ENCODE measurements around the gene NPAS3.

The NPAS3 gene

DNA sequence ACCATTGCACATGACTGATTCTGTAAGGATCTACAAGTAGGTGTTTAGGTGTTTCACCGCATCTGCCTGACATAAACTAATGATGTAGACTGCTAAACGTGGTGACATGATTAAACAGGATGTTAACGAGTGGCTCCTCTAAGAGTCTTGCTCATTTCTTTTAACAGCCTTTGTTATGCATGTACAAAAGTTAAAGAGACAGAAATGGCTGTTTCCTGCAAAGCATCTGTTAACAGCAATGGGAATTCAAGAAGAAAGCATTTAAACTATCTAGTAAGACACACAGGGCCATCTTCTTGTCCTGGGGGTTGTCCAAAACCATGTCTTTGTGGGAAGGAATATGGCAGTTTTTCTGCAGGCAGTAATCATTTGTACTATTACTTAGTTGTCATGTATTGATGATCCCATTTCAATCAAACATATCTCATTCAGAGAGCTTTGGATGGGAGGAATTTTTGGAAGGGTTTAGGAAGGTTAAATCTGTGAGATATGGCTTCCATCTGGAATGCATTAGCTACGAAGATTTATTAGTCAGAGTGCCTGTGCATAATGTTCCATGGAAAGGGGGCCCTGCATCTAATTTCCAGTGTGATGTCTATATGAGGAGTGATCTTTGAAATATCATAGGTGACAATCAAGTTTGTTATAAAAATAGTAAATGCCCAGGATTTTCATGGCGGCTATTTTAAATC lies 517.1 kb downstream of the NPAS3 start:
- in situ Hi-C loops (cut with HindIII; ENCODE audit: low sequenced_read_pairs) = no loop called here

DNA sequence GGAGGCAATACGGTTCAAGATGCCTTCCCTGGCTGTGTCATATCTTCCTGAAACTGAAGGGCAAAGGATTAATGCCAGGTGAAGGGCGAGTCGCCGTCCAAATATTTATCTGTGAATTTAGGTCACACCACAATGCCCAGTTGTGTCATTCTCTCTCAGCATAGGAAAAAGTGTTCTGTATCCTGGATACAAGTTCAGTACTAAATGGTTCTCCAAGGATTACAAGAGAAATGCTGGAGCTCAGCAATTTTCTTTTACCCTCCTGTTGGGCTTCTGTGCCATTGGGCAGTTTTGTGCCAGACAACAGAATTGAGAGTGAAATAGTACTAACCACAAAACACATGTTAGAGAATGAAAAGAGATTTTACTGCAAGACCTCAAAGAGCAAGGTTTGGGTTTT lies 518.3 kb downstream of the NPAS3 start:
- in situ Hi-C loops (cut with HindIII; ENCODE audit: low sequenced_read_pairs) = no loop called here

DNA sequence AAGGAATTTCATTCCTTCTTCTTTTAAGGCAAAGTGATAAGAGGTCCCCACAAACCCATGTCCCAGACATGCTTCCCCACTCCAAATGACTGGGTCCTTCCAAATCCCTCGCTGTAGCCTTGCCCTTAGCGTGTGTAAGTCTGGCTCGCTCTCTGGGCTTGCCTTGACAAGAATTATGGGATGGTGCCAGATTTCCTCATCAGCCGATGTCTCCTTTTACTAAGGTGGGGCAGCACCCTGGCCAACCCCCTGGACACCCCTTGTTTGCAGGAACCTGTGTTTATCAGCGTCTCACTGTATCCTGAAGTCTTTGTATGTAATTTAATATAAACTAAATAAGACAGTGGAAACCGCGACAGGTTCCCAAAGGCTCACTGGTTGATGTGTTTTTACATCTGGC lies 518.9 kb downstream of the NPAS3 start:
- in situ Hi-C loops (cut with HindIII; ENCODE audit: low sequenced_read_pairs) = no loop called here

DNA sequence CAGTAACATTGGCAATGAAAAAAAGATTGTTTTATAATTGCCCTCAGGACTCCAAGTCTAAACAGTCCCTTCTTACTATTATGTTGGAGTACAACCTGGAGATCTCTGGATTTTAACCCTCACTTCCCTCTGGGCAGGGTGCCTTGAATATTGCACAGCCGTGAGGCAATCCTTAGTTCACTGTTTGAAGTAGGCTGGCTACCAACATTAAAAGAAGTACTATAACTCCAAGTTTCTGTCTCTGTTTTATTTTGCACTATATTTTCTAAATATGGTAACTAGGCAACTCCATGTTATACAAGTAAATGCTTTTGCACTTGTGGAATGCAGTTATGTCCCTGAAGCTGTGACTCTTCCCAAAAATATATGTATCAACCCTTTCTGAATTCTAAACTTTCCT lies 521.5 kb downstream of the NPAS3 start:
- in situ Hi-C loops (cut with HindIII; ENCODE audit: low sequenced_read_pairs) = no loop called here

DNA sequence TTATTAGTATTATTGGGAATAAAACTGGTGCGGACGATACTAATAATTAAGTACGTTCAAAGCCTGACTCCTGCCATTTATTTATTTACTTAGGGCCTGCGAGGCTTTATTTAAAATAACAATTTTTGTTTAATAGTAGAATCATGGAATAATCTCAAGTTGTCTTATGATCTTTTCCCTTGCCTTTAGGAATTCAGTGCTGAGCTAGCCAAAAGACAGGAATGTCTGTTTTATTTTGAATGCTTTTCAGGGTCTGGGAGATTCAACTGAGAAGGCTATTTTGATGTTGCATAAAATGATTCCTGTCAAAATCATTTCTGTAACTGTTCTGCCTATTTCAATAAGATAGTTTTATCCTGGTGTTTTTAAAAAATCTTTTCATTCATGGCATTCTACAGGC lies 522.4 kb downstream of the NPAS3 start:
- in situ Hi-C loops (cut with HindIII; ENCODE audit: low sequenced_read_pairs) = no loop called here

DNA sequence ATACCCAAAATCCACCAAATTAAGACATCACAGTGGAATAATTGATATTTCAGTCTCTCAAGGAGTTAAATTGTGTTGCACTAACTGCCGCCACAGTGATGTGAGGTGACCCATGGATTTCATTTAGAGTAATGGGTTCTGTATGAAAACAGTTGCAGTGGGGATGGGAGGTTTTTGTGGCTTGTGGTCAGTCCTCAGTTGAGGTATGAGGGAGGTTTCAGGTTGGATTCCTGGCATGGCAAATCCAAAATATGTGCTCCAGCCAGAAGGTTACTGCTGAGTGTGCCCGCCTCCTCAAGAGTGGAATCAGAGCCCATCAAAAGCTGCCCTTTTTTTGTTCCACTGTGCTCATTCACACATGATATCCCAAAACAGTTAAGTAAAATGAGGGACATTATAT lies 525.1 kb downstream of the NPAS3 start:
- in situ Hi-C loops (cut with HindIII; ENCODE audit: low sequenced_read_pairs) = no loop called here

DNA sequence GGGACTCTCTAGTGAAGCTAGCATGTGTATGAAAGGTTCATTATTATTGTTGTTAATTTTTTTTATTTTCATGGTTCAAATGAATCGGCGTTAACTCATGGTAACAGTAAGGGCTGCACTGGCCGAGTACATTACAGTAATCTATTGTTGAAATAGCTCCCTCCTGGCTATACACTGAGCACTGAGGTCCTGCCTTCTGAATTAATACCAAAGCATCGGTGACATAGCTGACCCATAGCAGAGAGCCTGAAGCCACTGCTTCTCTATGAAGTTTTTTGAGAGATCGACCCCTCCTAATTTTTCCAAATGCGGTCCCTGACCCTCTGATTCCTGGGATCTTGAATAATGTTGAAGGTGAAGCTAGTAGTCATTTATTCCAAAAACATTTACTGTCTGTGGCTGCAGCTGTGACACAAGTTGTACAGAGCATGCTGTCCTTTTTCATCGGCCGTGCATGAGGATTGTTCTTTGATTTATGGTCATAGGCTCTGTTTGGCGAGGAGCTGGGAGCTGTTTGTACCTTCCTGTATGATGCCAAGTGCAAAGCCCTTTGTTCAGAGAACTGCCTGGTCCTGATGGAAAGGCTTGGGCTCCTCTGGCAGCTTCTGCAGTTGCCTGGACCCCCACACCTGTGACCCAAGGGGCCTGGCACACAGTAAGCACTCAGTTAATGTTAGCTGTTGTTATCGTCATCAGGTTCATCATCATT lies 525.7 kb downstream of the NPAS3 start:
- in situ Hi-C loops (cut with HindIII; ENCODE audit: low sequenced_read_pairs) = no loop called here

DNA sequence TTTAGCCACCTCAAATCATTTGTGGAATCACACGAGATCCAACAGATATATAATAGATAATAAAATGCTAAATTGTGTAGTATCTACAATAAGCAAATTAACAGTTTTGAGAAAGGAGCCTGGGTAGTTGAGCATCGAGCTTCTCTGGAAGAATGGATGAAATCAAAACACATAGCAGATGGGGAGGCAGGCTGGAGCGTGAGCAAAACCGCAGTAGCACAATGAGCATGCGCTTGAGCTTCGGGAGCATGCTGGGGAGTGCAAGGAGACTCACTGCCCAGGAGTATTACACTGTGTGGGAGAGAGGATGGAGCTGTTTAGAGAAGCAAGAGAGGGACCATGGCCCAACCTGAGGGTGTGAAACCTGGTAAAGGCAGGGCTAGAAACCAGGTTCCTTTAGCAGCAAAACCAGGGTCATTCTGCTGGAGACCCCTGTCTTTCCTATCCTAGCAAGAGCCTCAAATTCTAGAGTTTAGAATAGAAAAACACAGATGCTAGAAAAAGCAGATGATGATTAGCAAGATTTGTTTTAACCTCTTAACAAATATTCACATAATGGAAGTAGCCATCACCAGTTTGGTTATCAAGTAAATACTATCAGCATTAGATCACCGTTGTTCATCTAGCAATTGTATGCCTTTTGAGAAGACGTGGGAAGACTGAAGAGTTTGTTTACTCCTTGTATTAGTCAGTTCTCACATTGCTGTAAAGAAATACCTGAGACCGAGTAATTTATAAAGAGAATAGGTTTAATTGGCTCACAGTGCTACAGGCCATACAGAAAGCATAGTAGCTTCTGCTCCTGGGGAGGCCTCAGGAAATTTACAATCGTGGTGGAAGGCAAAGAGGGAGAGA lies 527.4 kb downstream of the NPAS3 start:
- in situ Hi-C loops (cut with HindIII; ENCODE audit: low sequenced_read_pairs) = no loop called here

DNA sequence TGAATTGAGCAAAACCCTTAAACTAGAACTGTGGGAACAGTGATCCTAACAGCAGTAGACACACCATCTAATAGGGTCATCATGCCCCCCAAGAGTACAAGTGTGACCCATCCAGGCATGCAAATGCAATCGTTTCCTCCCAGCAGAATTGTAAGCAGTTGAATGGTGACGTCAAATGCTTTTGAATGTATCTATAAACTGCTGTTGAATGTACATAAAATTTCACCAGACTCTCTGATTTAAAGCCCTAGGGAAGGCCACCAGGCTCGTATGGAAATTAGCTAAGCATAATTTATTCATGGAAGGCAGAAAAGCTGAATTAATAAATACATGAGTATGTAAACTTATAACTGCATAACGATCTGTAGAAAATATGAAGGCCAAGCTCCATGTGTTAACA lies 529.3 kb downstream of the NPAS3 start:
- in situ Hi-C loops (cut with HindIII; ENCODE audit: low sequenced_read_pairs) = no loop called here

DNA sequence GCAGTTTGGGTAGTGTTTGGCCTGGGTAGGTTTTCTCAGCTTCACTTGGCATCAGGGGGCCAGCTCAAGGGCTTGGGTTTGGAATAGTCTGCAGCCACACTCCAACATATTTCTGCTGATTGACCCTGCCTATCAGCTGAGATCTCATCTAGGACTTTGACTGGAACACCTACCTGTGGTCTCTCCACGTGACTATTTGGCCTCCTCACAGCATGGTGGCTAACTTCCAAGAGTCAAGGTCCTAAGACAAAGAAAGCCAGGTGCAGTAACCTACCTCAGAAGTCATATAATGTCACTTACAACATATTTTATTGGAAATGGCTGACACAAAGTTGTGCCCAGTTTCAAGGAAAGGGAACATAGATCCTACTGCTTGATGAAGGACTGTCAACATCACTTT lies 531.2 kb downstream of the NPAS3 start:
- in situ Hi-C loops (cut with HindIII; ENCODE audit: low sequenced_read_pairs) = loop anchor here (5.0 kb wide), 1 partner anchor 97 kb away; no protein-coding TSS in a partner anchor

DNA sequence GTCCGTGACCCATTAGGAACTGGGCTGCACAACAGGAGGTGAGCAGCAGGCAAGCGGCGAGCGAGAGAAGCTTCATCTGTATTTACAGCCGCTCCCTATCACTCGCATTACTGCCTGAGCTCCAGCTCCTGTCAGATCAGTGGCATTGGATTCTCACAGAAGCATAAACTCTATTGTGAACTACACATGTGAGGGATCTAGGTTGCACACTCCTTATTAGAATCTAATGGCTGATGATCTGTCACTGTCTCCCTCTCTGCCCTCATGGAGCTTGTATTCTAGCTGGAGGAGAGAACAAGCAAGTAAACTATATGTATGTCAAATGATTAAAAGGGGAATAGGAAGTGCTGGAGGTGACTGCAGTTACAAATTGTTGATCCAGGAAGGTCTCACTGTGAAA lies 533.1 kb downstream of the NPAS3 start:
- in situ Hi-C loops (cut with HindIII; ENCODE audit: low sequenced_read_pairs) = loop anchor here (5.0 kb wide), 1 partner anchor 96 kb away; no protein-coding TSS in a partner anchor

DNA sequence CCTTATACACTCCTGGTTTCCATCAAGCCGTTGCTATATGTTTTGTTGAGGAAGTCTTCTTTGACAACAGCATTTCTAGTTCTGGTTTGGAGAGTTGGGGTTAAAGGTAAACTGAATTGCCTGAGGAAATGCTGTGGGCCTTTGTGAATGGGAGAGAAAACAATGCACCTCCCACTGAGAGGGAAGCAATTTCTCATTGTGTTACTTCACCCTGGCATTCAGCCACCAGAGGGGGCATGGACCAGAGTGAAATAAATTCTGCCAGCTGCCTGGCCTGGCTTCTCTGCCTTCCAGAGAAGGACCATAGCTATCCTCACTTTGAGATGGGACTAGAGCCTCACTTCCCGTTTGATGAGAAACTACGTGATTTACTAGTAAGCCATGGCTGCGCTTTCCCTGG lies 536.9 kb downstream of the NPAS3 start:
- in situ Hi-C loops (cut with HindIII; ENCODE audit: low sequenced_read_pairs) = no loop called here

DNA sequence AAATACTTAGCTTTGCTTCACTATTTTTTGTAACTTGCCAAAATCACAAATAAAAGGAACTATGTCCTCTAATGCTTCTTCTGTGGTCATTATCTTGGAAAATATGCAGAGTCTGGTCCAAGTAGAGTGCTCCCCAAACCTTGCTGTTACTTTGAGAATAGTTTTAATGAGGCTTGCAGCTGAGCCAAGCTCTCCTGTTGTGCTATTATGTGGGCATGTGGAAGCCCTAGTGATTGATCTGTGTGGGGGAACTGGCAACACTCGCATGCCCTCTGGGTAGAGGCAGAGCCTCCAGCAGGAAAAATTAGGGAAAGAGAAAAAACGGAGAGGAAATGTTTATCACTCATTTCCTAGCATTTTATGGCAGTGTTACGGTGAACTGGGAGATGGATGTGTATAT lies 539.1 kb downstream of the NPAS3 start:
- in situ Hi-C loops (cut with HindIII; ENCODE audit: low sequenced_read_pairs) = no loop called here

DNA sequence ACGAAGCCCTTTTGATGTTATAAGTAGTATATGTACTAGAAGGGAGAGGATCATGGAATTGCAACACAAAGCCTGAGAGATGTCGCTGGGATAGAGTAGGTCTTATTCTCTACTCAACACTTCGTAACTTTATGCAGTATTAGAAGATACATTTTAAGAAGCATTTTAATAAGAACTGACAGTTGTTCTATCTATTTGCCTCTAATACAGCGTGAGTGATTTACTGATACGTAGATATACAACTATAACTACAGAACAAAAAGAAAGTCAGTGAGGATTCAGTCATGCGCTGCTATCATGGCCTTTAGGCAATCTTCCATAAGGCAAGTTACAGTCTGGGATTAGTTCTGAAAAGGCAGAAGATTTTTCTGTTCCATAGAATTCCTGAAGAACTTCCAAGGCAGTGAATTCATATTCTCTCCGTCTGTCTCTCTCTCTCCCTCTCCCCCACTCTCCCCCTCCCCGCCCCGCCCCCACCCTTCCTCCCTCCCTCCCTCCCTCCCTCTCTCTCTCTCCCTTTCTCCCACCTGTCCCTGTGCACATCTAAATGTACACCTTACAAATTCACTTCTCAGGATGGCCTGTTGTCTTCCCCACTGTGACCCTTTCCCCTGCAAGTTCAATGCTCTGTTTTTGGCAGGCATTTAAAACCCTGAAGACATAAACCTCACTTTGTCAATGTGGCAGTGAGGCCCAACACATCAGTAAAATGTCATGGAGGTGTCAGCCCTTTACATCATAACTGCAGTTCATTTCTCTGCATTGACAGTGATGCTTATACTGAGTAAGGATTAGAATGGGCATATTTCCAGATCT lies 541.6 kb downstream of the NPAS3 start:
- in situ Hi-C loops (cut with HindIII; ENCODE audit: low sequenced_read_pairs) = no loop called here

DNA sequence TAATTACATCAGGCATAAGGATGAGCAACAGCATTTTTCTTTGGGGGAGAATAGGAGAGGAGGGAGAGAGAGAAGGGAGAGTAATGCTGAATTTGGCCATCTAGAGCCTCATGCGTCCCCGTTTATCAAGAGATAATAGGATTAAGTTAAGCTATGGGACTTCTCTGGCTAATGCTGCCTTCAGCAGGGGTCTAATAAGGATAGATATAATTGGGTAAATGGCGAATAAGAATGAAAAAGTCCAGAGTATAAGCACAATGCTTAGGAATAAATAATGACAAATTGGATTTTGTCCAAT lies 542.2 kb downstream of the NPAS3 start:
- in situ Hi-C loops (cut with HindIII; ENCODE audit: low sequenced_read_pairs) = no loop called here

DNA sequence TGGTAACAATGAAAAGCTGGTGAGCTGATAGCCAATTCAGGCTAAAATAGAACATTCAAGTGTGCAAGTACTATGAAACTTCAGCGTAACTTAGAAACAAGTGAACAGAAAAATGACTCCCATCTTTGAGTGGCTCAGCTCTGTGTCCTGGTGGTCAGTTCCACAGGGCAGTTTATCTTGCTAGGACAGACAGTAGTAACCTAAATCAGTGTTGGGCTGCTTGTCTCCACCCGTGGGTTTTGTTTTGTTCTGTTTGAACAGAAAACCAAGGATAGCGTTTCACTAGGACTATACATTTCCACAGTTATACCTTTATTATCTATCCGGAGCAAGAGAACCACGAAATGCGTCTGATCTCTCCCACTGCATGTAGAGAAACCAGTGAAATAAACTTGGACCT lies 544.4 kb downstream of the NPAS3 start:
- in situ Hi-C loops (cut with HindIII; ENCODE audit: low sequenced_read_pairs) = no loop called here

DNA sequence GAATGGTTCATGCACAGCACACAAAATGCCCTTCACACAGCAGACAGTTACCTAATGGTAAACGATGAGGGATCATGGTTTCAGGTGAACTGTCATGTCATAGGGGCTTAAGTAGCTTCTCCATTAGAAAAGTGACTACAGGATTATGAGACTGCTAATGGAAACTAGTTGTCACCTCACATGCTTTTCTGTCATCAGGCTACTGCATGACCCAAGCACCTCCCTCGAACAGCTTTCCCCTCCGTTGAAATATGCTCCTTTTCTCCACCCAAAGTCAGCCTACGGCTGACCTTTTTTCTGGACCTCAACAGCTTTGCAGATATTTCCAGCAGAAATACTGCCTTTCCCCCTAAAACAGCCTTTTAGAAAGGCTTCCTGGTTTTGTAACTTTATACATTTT lies 544.9 kb downstream of the NPAS3 start:
- in situ Hi-C loops (cut with HindIII; ENCODE audit: low sequenced_read_pairs) = no loop called here

DNA sequence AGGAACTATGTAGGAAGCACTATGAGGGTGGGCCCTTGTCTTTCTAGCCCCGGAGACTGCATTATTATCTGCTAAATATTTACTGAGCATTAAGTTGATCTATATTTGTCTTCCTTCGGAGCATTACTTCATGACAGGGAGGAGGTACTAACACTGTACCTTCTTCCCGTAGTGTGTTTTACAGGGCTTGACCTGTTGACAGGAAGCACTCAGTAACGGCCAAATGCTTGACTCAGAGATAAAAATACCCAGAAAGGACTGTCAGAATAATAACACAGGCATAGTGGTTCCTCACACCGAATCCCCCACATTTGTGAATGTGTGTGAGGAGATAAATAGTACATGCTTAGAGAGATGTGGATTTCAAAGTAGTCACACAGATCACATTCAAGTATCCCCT lies 545.6 kb downstream of the NPAS3 start:
- in situ Hi-C loops (cut with HindIII; ENCODE audit: low sequenced_read_pairs) = no loop called here

DNA sequence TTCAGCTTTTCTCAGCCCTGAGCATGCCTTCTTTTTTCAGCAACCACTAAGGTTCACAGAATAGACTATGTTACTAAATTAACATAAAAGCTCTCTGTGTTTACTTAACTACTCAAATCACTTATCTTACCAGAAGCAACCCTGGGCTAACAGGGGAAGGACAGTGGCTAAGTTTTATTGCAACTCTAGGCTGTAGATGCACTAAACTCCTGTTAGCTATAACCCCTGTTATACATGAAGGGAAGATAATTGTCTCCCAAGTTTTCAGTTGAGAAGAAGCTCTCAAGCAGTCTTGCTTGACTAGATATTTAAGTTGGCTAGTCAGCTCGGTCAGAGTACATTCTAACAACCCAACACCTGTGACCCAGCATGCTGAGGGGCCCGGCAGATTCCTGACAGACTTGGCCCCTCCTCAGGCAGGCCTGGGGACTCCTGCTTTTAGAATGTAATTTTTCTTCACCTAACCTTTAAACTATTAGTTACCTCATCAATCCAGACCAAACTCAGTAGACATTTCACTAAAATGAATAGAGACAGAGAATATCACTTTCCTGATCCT lies 547.7 kb downstream of the NPAS3 start:
- in situ Hi-C loops (cut with HindIII; ENCODE audit: low sequenced_read_pairs) = no loop called here

DNA sequence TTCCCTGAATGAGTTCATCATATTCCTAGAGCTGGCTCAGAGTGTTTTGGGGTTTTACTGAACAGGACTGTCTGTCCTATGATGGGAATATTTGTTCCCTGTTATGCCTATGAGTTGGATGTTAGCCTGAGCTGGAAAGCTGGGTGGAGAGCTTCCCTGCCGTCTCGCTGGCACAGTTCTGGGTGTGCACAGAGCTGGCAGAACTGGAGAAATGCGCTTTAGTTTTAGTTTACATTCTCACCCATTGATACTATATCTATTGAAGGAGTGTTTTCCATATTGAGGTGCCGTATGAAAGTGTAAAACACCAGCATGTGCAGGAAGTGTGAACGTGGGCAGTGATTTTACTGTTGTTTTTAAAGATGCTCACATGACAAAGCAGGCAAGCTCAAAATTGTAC lies 549.9 kb downstream of the NPAS3 start:
- in situ Hi-C loops (cut with HindIII; ENCODE audit: low sequenced_read_pairs) = no loop called here

DNA sequence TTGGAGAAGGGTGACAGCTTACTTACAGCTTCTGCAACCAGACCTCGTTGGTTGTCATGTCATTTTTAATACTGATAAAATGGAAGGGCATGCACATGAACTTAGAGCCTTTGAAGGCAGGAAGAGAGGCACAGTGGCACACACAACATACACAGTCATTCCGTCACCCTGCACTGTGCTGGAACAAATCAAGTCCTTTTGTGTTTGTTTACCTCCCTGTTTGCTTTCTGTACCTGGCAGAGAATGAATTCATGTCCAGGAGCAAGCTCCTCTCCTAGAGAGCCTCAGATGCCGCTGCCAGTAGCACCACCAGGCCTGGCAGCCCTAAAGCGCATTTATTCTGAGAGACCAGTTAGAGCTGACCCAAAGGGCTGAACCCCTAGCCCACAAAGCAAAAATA lies 551.9 kb downstream of the NPAS3 start:
- in situ Hi-C loops (cut with HindIII; ENCODE audit: low sequenced_read_pairs) = no loop called here
